GM23338 (cell line): ENCODE data around the gene ATP13A4.

ENCODE experiments used
- CREB1 ChIP-seq: fragments of 250-450 bp; sonication (Bioruptor Pico); IDR thresholded peaks from 2 replicates; pipeline ENCODE4 v1.5.0; 2020; ENCODE audit warnings: low read depth, mild to moderate bottlenecking, moderate library complexity
- ETS1 ChIP-seq: IDR thresholded peaks from 2 replicates; pipeline ENCODE4 v1.6.1; 2016; ENCODE audit warnings: antibody characterized with exemption
- EZH2 ChIP-seq: fragments of 200-600 bp; sonication (generic); IDR thresholded peaks from one replicate; pipeline ENCODE4 v1.8.0; 2017; ENCODE audit warnings: antibody characterized with exemption, mild to moderate bottlenecking, low read depth; ENCODE audit not compliant: unreplicated experiment
- EZH2phosphoT487 ChIP-seq: fragments of 200-600 bp; sonication (generic); IDR thresholded peaks from one replicate; pipeline ENCODE4 v1.8.1; 2018; ENCODE audit warnings: antibody characterized with exemption; ENCODE audit not compliant: unreplicated experiment
- JUNB ChIP-seq: IDR thresholded peaks from one replicate; pipeline ENCODE4 v1.6.1; 2016; ENCODE audit warnings: antibody characterized with exemption; ENCODE audit not compliant: unreplicated experiment
- NANOG ChIP-seq: IDR thresholded peaks from 2 replicates; pipeline ENCODE4 v1.6.1; 2016; ENCODE audit warnings: antibody characterized with exemption, borderline replicate concordance
- POLR2AphosphoS5 ChIP-seq: IDR thresholded peaks from 2 replicates; pipeline ENCODE4 v1.6.1; 2016; ENCODE audit warnings: antibody characterized with exemption, low read depth
- STAT1 ChIP-seq: IDR thresholded peaks from one replicate; pipeline ENCODE4 v1.6.1; 2016; ENCODE audit warnings: antibody characterized with exemption; ENCODE audit not compliant: unreplicated experiment
- ZNF114 ChIP-seq: fragments of 250-450 bp; sonication (Bioruptor Pico); IDR thresholded peaks from 2 replicates; pipeline ENCODE4 v1.5.0; 2020; ENCODE audit warnings: mild to moderate bottlenecking, moderate library complexity
- ZNF331 ChIP-seq: fragments of 250-450 bp; sonication (Bioruptor Pico); IDR thresholded peaks from 2 replicates; pipeline ENCODE4 v1.5.0; 2020; ENCODE audit warnings: low read depth, mild to moderate bottlenecking, moderate library complexity
- ZNF462 ChIP-seq: fragments of 250-450 bp; sonication (Bioruptor Pico); IDR thresholded peaks from 2 replicates; pipeline ENCODE4 v1.5.0; 2020; ENCODE audit warnings: mild to moderate bottlenecking, moderate library complexity
- TF ChIP-seq, protein P1 (sequence below): IDR thresholded peaks from one replicate; pipeline ENCODE4 v1.6.1; 2018; ENCODE audit warnings: antibody characterized with exemption; ENCODE audit not compliant: unreplicated experiment
- TF ChIP-seq, protein P2 (sequence below), 2 experiments: fragments of 200-600 bp in 1 of 2; sonication (generic) in 1 of 2; conservative IDR thresholded peaks; 2 replicates each; pipeline versions ENCODE4 v1.5.1 to v1.6.1; 2016 to 2017; ENCODE audit warnings: antibody characterized with exemption in 2 of 2, low read depth in 2 of 2, mild to moderate bottlenecking in 2 of 2, moderate library complexity in 1 of 2

DNA sequence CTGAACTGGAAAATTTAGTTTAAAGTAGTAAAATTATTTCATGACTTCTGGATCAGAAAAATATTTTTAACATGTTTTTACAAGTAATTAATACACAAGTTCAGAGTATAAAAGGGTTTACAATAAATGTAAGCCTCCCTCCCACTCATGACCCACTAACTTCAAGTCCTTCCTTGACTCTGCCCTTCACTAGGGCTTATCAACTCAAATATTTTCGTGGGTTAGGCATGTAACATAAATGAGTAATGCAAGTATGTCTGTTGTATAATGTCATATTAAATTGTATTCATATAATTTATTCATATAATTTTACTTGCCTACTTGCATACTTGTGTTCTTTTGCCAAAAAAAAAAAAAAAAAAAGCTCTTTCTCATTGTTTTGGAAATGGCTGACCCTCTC lies 34.9 kb upstream of the ATP13A4 start:
- TF ChIP-seq, protein P1, sequence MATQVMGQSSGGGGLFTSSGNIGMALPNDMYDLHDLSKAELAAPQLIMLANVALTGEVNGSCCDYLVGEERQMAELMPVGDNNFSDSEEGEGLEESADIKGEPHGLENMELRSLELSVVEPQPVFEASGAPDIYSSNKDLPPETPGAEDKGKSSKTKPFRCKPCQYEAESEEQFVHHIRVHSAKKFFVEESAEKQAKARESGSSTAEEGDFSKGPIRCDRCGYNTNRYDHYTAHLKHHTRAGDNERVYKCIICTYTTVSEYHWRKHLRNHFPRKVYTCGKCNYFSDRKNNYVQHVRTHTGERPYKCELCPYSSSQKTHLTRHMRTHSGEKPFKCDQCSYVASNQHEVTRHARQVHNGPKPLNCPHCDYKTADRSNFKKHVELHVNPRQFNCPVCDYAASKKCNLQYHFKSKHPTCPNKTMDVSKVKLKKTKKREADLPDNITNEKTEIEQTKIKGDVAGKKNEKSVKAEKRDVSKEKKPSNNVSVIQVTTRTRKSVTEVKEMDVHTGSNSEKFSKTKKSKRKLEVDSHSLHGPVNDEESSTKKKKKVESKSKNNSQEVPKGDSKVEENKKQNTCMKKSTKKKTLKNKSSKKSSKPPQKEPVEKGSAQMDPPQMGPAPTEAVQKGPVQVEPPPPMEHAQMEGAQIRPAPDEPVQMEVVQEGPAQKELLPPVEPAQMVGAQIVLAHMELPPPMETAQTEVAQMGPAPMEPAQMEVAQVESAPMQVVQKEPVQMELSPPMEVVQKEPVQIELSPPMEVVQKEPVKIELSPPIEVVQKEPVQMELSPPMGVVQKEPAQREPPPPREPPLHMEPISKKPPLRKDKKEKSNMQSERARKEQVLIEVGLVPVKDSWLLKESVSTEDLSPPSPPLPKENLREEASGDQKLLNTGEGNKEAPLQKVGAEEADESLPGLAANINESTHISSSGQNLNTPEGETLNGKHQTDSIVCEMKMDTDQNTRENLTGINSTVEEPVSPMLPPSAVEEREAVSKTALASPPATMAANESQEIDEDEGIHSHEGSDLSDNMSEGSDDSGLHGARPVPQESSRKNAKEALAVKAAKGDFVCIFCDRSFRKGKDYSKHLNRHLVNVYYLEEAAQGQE, result no peak
- TF ChIP-seq EZH2phosphoT487 (no peak), CREB1 (CRISPR knock-in tag) (no peak), EZH2 (no peak), ZNF462 (CRISPR knock-in tag) (no peak), JUNB (no peak), POLR2AphosphoS5 (no peak), STAT1 (no peak), ETS1 (no peak), ZNF331 (CRISPR knock-in tag) (no peak), ZNF114 (CRISPR knock-in tag) (no peak), NANOG (no peak)
- TF ChIP-seq, protein P2, sequence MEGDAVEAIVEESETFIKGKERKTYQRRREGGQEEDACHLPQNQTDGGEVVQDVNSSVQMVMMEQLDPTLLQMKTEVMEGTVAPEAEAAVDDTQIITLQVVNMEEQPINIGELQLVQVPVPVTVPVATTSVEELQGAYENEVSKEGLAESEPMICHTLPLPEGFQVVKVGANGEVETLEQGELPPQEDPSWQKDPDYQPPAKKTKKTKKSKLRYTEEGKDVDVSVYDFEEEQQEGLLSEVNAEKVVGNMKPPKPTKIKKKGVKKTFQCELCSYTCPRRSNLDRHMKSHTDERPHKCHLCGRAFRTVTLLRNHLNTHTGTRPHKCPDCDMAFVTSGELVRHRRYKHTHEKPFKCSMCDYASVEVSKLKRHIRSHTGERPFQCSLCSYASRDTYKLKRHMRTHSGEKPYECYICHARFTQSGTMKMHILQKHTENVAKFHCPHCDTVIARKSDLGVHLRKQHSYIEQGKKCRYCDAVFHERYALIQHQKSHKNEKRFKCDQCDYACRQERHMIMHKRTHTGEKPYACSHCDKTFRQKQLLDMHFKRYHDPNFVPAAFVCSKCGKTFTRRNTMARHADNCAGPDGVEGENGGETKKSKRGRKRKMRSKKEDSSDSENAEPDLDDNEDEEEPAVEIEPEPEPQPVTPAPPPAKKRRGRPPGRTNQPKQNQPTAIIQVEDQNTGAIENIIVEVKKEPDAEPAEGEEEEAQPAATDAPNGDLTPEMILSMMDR (conservative IDR thresholded peaks at IDR 0.05; ENCODE audit: low read depth in 2 of 2), result no peak
